ENCODE results near the gene PIK3C2G. TPM values are rescaled to one million over a fixed set of nuclear protein-coding genes. Genes with fewer than 3 reads are reported as not detected.

PIK3C2G gene
- total RNA-seq, 2 experiments from 2014 or later, result not detected

DNA sequence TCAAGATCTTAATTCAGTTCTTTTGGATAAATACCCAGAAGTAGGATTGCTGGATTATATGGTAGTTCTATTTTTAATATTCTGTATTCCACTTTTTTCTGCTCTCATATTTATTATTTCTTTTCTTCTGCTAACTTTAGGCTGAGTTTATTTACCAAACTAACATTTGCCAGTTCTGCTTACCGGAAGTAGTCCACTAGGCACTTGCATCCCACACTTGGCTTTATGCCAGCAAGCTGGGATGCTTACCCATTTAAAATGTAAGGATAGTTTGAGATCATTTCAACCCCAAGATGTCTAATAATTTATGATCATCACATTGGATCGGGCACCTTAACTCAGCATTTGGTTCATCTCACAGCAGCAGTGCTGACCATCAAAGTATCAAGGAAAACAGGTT lies 96.8 kb downstream of the PIK3C2G start:
- Mint-ChIP-seq H3K27ac (no peak overlapping the region), H3K27me3 (no peaks in the 10 kb centered on the region), H3K9me3 (ENCODE audit: low read depth) (peaks cover 2% of the 10 kb centered on the region), H3K4me1 (no peaks in the 10 kb centered on the region), H3K4me3 (no peak overlapping the region), H3K36me3 (ENCODE audit: low read depth) (no peaks in the 10 kb centered on the region)
- CTCF ChIA-PET, result no interaction called here
- no peak for ATAC-seq
- POLR2A ChIA-PET, result no interaction called here
- intact Hi-C loops (cut with DNase I, micrococcal nuclease), result no loop called here
- no peak for DNase-seq

DNA sequence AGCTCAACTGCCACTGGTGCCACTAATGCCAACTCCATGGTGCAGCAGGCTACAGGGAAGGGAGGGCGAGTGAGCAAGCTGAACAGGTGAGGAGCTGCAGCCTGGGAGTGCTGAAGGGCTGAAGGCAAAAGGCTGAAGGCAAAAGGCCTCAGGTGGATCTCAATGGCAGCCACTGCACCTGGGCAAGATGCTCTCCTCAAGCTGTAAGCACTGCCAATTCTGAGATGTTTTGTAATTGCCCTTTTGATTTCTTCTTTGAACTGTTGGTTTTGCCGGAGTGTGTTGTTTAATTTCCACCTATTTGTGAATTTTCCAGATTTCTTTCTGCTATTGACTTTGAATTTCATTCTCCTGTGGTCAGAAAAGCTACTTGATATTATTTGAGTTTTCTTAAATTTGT lies 97.6 kb downstream of the PIK3C2G start:
- intact Hi-C loops (cut with DNase I, micrococcal nuclease), result no loop called here
- no peak for DNase-seq
- ChIA-PET POLR2A (no interaction called here), CTCF (no interaction called here)
- no peak overlapping the region for H3K4me3 Mint-ChIP-seq
- H3K9me3 Mint-ChIP-seq (ENCODE audit: low read depth), result peaks cover 4% of the 10 kb centered on the region
- no peak overlapping the region for H3K27ac Mint-ChIP-seq
- H3K36me3 Mint-ChIP-seq (ENCODE audit: low read depth), result no peaks in the 10 kb centered on the region
- no peak for ATAC-seq
- H3K4me1 Mint-ChIP-seq, result no peaks in the 10 kb centered on the region
- no peaks in the 10 kb centered on the region for H3K27me3 Mint-ChIP-seq

- Mint-ChIP-seq H3K4me3 (no peak overlapping the region), H3K36me3 (ENCODE audit: low read depth) (no peaks in the 10 kb centered on the region), H3K9me3 (ENCODE audit: low read depth) (peaks cover 11% of the 10 kb centered on the region), H3K27ac (no peak overlapping the region), H3K4me1 (no peaks in the 10 kb centered on the region), H3K27me3 (no peaks in the 10 kb centered on the region)
- intact Hi-C loops (cut with DNase I, micrococcal nuclease), result no loop called here
- DNase-seq (no peak), ATAC-seq (no peak)
- ChIA-PET POLR2A (no interaction called here), CTCF (no interaction called here)
Observed at GRCh38 chr12:18361433-18361832, 100.1 kb downstream of the PIK3C2G start.

GRCh38 chr12:18363321-18363720 lies 102.0 kb downstream of the PIK3C2G start:
- CTCF ChIA-PET, result no interaction called here
- H3K27me3 Mint-ChIP-seq, result no peaks in the 10 kb centered on the region
- no peak overlapping the region for H3K27ac Mint-ChIP-seq
- no peak overlapping the region for H3K4me3 Mint-ChIP-seq
- H3K9me3 Mint-ChIP-seq (ENCODE audit: low read depth), result peaks cover 11% of the 10 kb centered on the region
- ATAC-seq, result no peak
- no peak for DNase-seq
- no peaks in the 10 kb centered on the region for H3K36me3 Mint-ChIP-seq (ENCODE audit: low read depth)
- intact Hi-C loops (cut with DNase I, micrococcal nuclease), result no loop called here
- POLR2A ChIA-PET, result no interaction called here
- no peaks in the 10 kb centered on the region for H3K4me1 Mint-ChIP-seq

- ATAC-seq (no peak), DNase-seq (no peak)
- intact Hi-C loops (cut with DNase I, micrococcal nuclease), result no loop called here
- POLR2A ChIA-PET, result no interaction called here
- H3K4me3 Mint-ChIP-seq, result no peak overlapping the region
- no peaks in the 10 kb centered on the region for H3K36me3 Mint-ChIP-seq (ENCODE audit: low read depth)
- H3K27ac Mint-ChIP-seq, result no peak overlapping the region
- H3K9me3 Mint-ChIP-seq (ENCODE audit: low read depth), result peaks cover 12% of the 10 kb centered on the region
- no peaks in the 10 kb centered on the region for H3K27me3 Mint-ChIP-seq
- CTCF ChIA-PET, result no interaction called here
- H3K4me1 Mint-ChIP-seq, result no peaks in the 10 kb centered on the region
Observed at GRCh38 chr12:18368594-18368993, 107.3 kb downstream of the PIK3C2G start.

DNA sequence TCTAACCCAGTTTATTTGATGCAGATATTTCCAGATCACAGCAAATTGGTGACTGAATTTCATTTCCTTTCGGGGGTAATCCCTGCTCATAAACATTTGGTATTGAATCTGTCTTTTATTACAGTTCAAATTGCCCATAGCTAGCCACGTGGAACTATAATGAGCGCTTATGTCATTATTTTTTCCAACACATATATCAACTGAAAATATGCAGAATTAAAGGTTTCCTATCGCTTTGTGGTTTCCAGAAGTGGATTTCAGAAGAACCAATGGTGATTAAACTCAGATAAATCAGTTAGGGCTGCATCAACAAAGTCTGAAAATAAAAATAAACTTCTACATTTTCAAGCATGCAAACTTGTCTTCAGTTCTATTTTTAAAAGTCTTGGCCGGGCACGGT lies 111.9 kb downstream of the PIK3C2G start:
- intact Hi-C loops (cut with DNase I, micrococcal nuclease), result no loop called here
- H3K36me3 Mint-ChIP-seq (ENCODE audit: low read depth), result no peaks in the 10 kb centered on the region
- no peaks in the 10 kb centered on the region for H3K4me1 Mint-ChIP-seq
- POLR2A ChIA-PET, result no interaction called here
- no peak overlapping the region for H3K4me3 Mint-ChIP-seq
- no peak overlapping the region for H3K27ac Mint-ChIP-seq
- DNase-seq (no peak), ATAC-seq (no peak)
- H3K9me3 Mint-ChIP-seq (ENCODE audit: low read depth), result peaks cover 7% of the 10 kb centered on the region
- no peaks in the 10 kb centered on the region for H3K27me3 Mint-ChIP-seq
- CTCF ChIA-PET, result no interaction called here

DNA sequence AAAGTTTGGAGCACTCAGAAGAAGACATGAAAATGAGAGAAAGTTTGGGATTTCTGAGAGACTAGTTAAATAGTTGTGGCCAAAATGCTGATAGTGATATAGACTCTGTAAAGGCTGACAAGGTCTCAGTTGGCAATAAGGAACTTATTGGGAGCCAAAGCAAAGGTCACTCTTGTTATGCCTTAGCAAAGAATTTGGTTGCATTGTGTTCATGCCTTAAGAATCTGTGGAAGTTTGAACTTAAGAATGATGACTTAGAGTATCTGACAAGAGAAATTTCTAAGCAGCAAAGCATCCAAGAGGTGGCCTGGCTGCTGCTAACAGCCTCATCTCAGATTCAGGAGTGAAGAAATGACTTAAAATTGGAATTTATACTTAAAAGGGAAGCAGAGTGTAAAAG lies 113.8 kb downstream of the PIK3C2G start:
- ChIA-PET CTCF (no interaction called here), POLR2A (no interaction called here)
- H3K9me3 Mint-ChIP-seq (ENCODE audit: low read depth), result peaks cover 8% of the 10 kb centered on the region
- intact Hi-C loops (cut with DNase I, micrococcal nuclease), result no loop called here
- H3K4me3 Mint-ChIP-seq, result no peak overlapping the region
- no peaks in the 10 kb centered on the region for H3K4me1 Mint-ChIP-seq
- H3K27me3 Mint-ChIP-seq, result no peaks in the 10 kb centered on the region
- ATAC-seq (no peak), DNase-seq (no peak)
- H3K36me3 Mint-ChIP-seq (ENCODE audit: low read depth), result no peaks in the 10 kb centered on the region
- H3K27ac Mint-ChIP-seq, result no peak overlapping the region

GRCh38 chr12:18375583-18375982 lies 114.3 kb downstream of the PIK3C2G start:
- H3K27ac Mint-ChIP-seq, result no peak overlapping the region
- intact Hi-C loops (cut with DNase I, micrococcal nuclease), result no loop called here
- H3K9me3 Mint-ChIP-seq (ENCODE audit: low read depth), result peaks cover 7% of the 10 kb centered on the region
- H3K4me1 Mint-ChIP-seq, result no peaks in the 10 kb centered on the region
- no peak overlapping the region for H3K4me3 Mint-ChIP-seq
- ATAC-seq (no peak), DNase-seq (no peak)
- POLR2A ChIA-PET, result interaction anchor here (0.6 kb wide), 1 partner anchor 220 kb away, joined by 3 read pairs; no protein-coding TSS in a partner anchor
- no peaks in the 10 kb centered on the region for H3K36me3 Mint-ChIP-seq (ENCODE audit: low read depth)
- no peaks in the 10 kb centered on the region for H3K27me3 Mint-ChIP-seq
- CTCF ChIA-PET, result no interaction called here

GRCh38 chr12:18382236-18382885 lies 121.0 kb downstream of the PIK3C2G start:
- peaks cover 14% of the 10 kb centered on the region for H3K9me3 Mint-ChIP-seq (ENCODE audit: low read depth)
- intact Hi-C loops (cut with DNase I, micrococcal nuclease), result no loop called here
- no peak overlapping the region for H3K4me3 Mint-ChIP-seq
- no peaks in the 10 kb centered on the region for H3K4me1 Mint-ChIP-seq
- no peaks in the 10 kb centered on the region for H3K36me3 Mint-ChIP-seq (ENCODE audit: low read depth)
- CTCF ChIA-PET, result no interaction called here
- no peaks in the 10 kb centered on the region for H3K27me3 Mint-ChIP-seq
- no peak overlapping the region for H3K27ac Mint-ChIP-seq
- no peak for ATAC-seq
- POLR2A ChIA-PET, result no interaction called here
- no peak for DNase-seq

GRCh38 chr12:18383203-18383602 lies 121.9 kb downstream of the PIK3C2G start:
- intact Hi-C loops (cut with DNase I, micrococcal nuclease), result no loop called here
- H3K27ac Mint-ChIP-seq, result no peak overlapping the region
- ChIA-PET CTCF (no interaction called here), POLR2A (no interaction called here)
- peaks cover 14% of the 10 kb centered on the region for H3K9me3 Mint-ChIP-seq (ENCODE audit: low read depth)
- no peaks in the 10 kb centered on the region for H3K27me3 Mint-ChIP-seq
- no peak for DNase-seq
- ATAC-seq, result no peak
- H3K36me3 Mint-ChIP-seq (ENCODE audit: low read depth), result no peaks in the 10 kb centered on the region
- H3K4me3 Mint-ChIP-seq, result no peak overlapping the region
- H3K4me1 Mint-ChIP-seq, result no peaks in the 10 kb centered on the region

DNA sequence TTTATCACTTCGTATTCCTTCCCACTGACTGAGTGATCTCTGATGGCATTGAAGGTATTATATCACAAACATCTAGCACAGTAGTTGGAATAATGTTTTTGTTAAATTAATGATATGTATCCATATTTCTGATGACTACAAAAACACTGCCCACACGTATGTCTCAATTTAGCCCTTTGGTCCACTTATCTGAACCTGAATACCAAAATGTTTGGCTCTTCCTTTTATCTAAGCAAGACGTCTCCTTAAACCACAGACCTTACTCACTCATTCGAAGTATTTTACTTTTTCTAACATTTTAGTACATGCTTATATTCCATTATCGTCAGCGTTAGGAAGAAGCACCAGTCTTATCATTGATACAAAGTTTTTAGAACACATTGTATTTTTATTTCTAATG lies 126.4 kb downstream of the PIK3C2G start:
- DNase-seq, result no peak
- Mint-ChIP-seq H3K27me3 (no peaks in the 10 kb centered on the region), H3K4me3 (no peak overlapping the region), H3K36me3 (ENCODE audit: low read depth) (no peaks in the 10 kb centered on the region), H3K9me3 (ENCODE audit: low read depth) (peaks cover 9% of the 10 kb centered on the region), H3K4me1 (no peaks in the 10 kb centered on the region), H3K27ac (no peak overlapping the region)
- ChIA-PET CTCF (no interaction called here), POLR2A (no interaction called here)
- intact Hi-C loops (cut with DNase I, micrococcal nuclease), result no loop called here
- no peak for ATAC-seq

- no peak for ATAC-seq
- DNase-seq, result no peak
- no peak overlapping the region for H3K4me3 Mint-ChIP-seq
- CTCF ChIA-PET, result no interaction called here
- intact Hi-C loops (cut with DNase I, micrococcal nuclease), result no loop called here
- no peaks in the 10 kb centered on the region for H3K4me1 Mint-ChIP-seq
- no peaks in the 10 kb centered on the region for H3K36me3 Mint-ChIP-seq (ENCODE audit: low read depth)
- no peaks in the 10 kb centered on the region for H3K27me3 Mint-ChIP-seq
- no peak overlapping the region for H3K27ac Mint-ChIP-seq
- POLR2A ChIA-PET, result no interaction called here
- H3K9me3 Mint-ChIP-seq (ENCODE audit: low read depth), result peaks cover 11% of the 10 kb centered on the region
Observed at GRCh38 chr12:18389820-18390219, 128.5 kb downstream of the PIK3C2G start.

DNA sequence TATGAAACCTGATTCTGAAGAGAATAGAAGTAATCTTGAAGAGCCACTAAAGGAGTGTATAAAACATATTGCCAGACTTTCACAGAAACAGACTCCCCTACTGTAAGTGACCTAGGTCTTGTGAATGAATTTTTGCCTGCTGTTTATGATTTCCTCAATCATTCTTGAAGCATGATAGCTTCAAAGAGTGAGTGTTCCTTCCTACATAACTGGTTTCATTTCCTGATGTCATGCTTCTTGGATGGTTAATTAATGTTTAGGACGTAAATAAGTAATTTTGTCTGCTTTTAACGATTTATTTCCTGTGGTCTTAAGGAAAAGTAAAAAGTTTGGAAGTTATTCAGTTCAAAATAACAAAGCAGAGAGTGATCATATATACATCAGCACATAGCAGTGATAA lies 129.8 kb downstream of the PIK3C2G start:
- no peaks in the 10 kb centered on the region for H3K27me3 Mint-ChIP-seq
- peaks cover 6% of the 10 kb centered on the region for H3K9me3 Mint-ChIP-seq (ENCODE audit: low read depth)
- no peak overlapping the region for H3K27ac Mint-ChIP-seq
- H3K4me3 Mint-ChIP-seq, result no peak overlapping the region
- ATAC-seq, result no peak
- POLR2A ChIA-PET, result no interaction called here
- H3K36me3 Mint-ChIP-seq (ENCODE audit: low read depth), result no peaks in the 10 kb centered on the region
- H3K4me1 Mint-ChIP-seq, result no peaks in the 10 kb centered on the region
- CTCF ChIA-PET, result no interaction called here
- intact Hi-C loops (cut with DNase I, micrococcal nuclease), result no loop called here
- DNase-seq, result no peak

Data from activated CD4-positive, alpha-beta T cell treated with anti-CD3 and anti-CD28 coated beads for 36 hours (primary cell).